ENCODE measurements around the gene PSPH. TPM values are rescaled to one million over a fixed set of nuclear protein-coding genes. Genes with fewer than 3 reads are reported as not detected.

The PSPH gene
- polyA plus RNA-seq, 1 of the 3 experiments (the other 2 are of a cell fraction), result 50.5 TPM

GRCh38 chr7:56048245-56048644 lies 3.0 kb downstream of the PSPH start:
- Histone ChIP-seq H3K27me3 (ENCODE audit: insufficient read depth) (no peaks in the 10 kb centered on the region), H3K36me3 (replicated peaks in 1 of 2; ENCODE audit: control insufficient read depth in 1 of 2, insufficient read depth in 2 of 2, low read length in 1 of 2) (peaks cover 5 to 8% of the 10 kb centered on the region in 2 experiments), H3K9me2 (no peaks in the 10 kb centered on the region), H3K4me1 (ENCODE audit: control insufficient read depth in 1 of 2, insufficient read depth in 2 of 2, low read depth in 1 of 2, low read length in 1 of 2) (peaks cover 20 to 38% of the 10 kb centered on the region in 2 experiments; a peak in 3 of 4 replicates), H3K27ac (ENCODE audit: low read depth in 2 of 2, low read length in 1 of 2) (peak overlapping the region; percentile 61 to 85), H3K79me2 (ENCODE audit: insufficient read depth) (peaks cover 74% of the 10 kb centered on the region), H2AFZ (ENCODE audit: low read depth) (no peak overlapping the region), H3K4me2 (peak overlapping the region; percentile 87), H4K20me1 (ENCODE audit: insufficient read depth) (no peaks in the 10 kb centered on the region), H3K9ac (peak overlapping the region; percentile 1; the same call in 1 of the 2 replicates), H3F3A (replicated peaks; ENCODE audit: insufficient read depth) (peaks cover 50% of the 10 kb centered on the region), H3K9me3 (no peaks in the 10 kb centered on the region), H3K4me3 (ENCODE audit: low read depth in 2 of 2, low read length in 1 of 2) (peak overlapping the region in 1 of 2 experiments; percentile 37; a peak in 1 of 4 replicates)
- CTCF ChIA-PET, result no interaction called here
- no peak for DNase-seq
- 12% methylated on average over 1 of the region's 1 CpG for WGBS (ENCODE audit: low lambda C conversion rate)
- POLR2A ChIA-PET, result no interaction called here
- TF ChIP-seq JUND (IDR thresholded peaks at IDR 0.05), result peak; percentile 74
- TF ChIP-seq TAF1 (IDR thresholded peaks at IDR 0.05; ENCODE audit: borderline replicate concordance, low read depth, low read length), result no peak
- no peak for TF ChIP-seq YY1 (IDR thresholded peaks at IDR 0.05; ENCODE audit: low read depth)
- no peak for TF ChIP-seq MEF2A (IDR thresholded peaks at IDR 0.05; ENCODE audit: borderline replicate concordance, low read depth)
- no peak; the same call in 1 of the 2 replicates for TF ChIP-seq MXI1 (IDR thresholded peaks at IDR 0.05; ENCODE audit: low read depth, low read length)
- TF ChIP-seq GABPA (IDR thresholded peaks at IDR 0.05; ENCODE audit: low read depth), result peak; percentile 26; the same call in 1 of the 2 replicates
- TF ChIP-seq CHD2 (IDR thresholded peaks at IDR 0.05; ENCODE audit: low read length, partially characterized antibody), result no peak
- TF ChIP-seq CTCF (IDR thresholded peaks at IDR 0.05), result no peak
- TF ChIP-seq PBX3 (IDR thresholded peaks at IDR 0.05), result peak; percentile 97
- no peak; the same call in 1 of the 2 replicates for TF ChIP-seq GATA2 (CRISPR knock-in tag; IDR thresholded peaks at IDR 0.05)
- TF ChIP-seq SMC3 (IDR thresholded peaks at IDR 0.05; ENCODE audit: low read depth, low read length), result no peak
- peak; percentile 47; the same call in 1 of the 2 replicates for TF ChIP-seq RXRA (IDR thresholded peaks at IDR 0.05; ENCODE audit: borderline replicate concordance, low read depth)
- no peak for TF ChIP-seq ELF1 (IDR thresholded peaks at IDR 0.05)
- no peak for TF ChIP-seq EZH2phosphoT487 (IDR thresholded peaks at IDR 0.05; ENCODE audit: borderline replicate concordance, low read depth)
- 0 out of 2 replicates have a peak, but pooled peaks have one; percentile 43 for TF ChIP-seq SIN3A (IDR thresholded peaks at IDR 0.05; ENCODE audit: borderline replicate concordance, low read depth, low read length)
- TF ChIP-seq REST (IDR thresholded peaks at IDR 0.05; ENCODE audit: low read depth, low read length), result no peak
- TF ChIP-seq NFIC (IDR thresholded peaks at IDR 0.05; ENCODE audit: borderline replicate concordance), result peak; percentile 95
- TF ChIP-seq USF1 (IDR thresholded peaks at IDR 0.05; ENCODE audit: borderline replicate concordance, low read depth), result no peak
- peak; percentile 30; the same call in 1 of the 2 replicates for TF ChIP-seq MAX (IDR thresholded peaks at IDR 0.05; ENCODE audit: low read depth)
- peak; percentile 83 to 92 for TF ChIP-seq EP300 (IDR thresholded peaks at IDR 0.05; ENCODE audit: borderline replicate concordance in 1 of 2, low read depth in 1 of 2, low read length in 1 of 2)
- TF ChIP-seq RCOR1 (IDR thresholded peaks at IDR 0.05; ENCODE audit: low read length), result no peak; the same call in 1 of the 2 replicates
- TF ChIP-seq POLR2AphosphoS5 (IDR thresholded peaks at IDR 0.05; ENCODE audit: low read depth, low read length), result peak; percentile 93
- no peak for TF ChIP-seq RFX5 (IDR thresholded peaks at IDR 0.05; ENCODE audit: low read length)
- TF ChIP-seq RAD21 (IDR thresholded peaks at IDR 0.05; ENCODE audit: low read length), result no peak
- no peak for TF ChIP-seq NRF1 (IDR thresholded peaks at IDR 0.05; ENCODE audit: low read depth, low read length)
- TF ChIP-seq FOXJ3 (CRISPR knock-in tag; IDR thresholded peaks at IDR 0.05), result no peak
- TF ChIP-seq TEAD4 (IDR thresholded peaks at IDR 0.05; ENCODE audit: borderline replicate concordance, insufficient read depth), result peak; percentile 81
